PFSK-1 (cell line): Measurements from ENCODE around the gene ACTN2.

Experiments used
- FOXP2 ChIP-seq: optimal IDR thresholded peaks from 2 replicates; pipeline ENCODE3; 2011; ENCODE audit warnings: borderline replicate concordance, control low read depth, inconsistent platforms; ENCODE audit not compliant: insufficient read depth; ENCODE audit errors: extremely low read length, extremely low read depth
- POLR2AphosphoS5 ChIP-seq: IDR thresholded peaks from 2 replicates; pipeline ENCODE4 v1.6.1; 2012; ENCODE audit warnings: low read depth, mild to moderate bottlenecking, control low read depth, low read length, moderate library complexity
- REST ChIP-seq, 2 experiments: IDR thresholded peaks; 2 replicates each; pipeline versions ENCODE4 v1.6.1 to v1.8.0; 2011 to 2012; ENCODE audit warnings: low read depth in 2 of 2, low read length in 2 of 2, control low read depth in 1 of 2, inconsistent platforms in 1 of 2, mild to moderate bottlenecking in 1 of 2, moderate library complexity in 1 of 2; ENCODE audit not compliant: insufficient read depth in 1 of 2
- SIN3A ChIP-seq: IDR thresholded peaks from 2 replicates; pipeline ENCODE4 v1.6.1; 2012; ENCODE audit warnings: mild to moderate bottlenecking, low read length, moderate library complexity, borderline replicate concordance; ENCODE audit not compliant: insufficient read depth
- TAF1 ChIP-seq: IDR thresholded peaks from 2 replicates; pipeline ENCODE4 v1.6.1; 2012; ENCODE audit warnings: low read length, control low read depth, borderline replicate concordance; ENCODE audit not compliant: insufficient read depth

GRCh38 chr1:236654511-236654910 is 31.8 kb upstream of the ACTN2 start:
- TF ChIP-seq POLR2AphosphoS5 (no peak), REST (IDR thresholded peaks at IDR 0.05; ENCODE audit: insufficient read depth in 1 of 2, low read depth in 2 of 2, low read length in 2 of 2) (no peak), SIN3A (no peak), TAF1 (no peak), FOXP2 (no peak)
